Measurements from ENCODE around the gene C2orf76.

GRCh38 chr2:119409506-119409905, 42.9 kb upstream of the C2orf76 start:
- TF ChIP-seq RAD21 (IDR thresholded peaks at IDR 0.05; ENCODE audit: low read length) (no peak), MAFK (IDR thresholded peaks at IDR 0.05; ENCODE audit: low read depth, low read length) (no peak)
- TF ChIP-seq, protein P1, sequence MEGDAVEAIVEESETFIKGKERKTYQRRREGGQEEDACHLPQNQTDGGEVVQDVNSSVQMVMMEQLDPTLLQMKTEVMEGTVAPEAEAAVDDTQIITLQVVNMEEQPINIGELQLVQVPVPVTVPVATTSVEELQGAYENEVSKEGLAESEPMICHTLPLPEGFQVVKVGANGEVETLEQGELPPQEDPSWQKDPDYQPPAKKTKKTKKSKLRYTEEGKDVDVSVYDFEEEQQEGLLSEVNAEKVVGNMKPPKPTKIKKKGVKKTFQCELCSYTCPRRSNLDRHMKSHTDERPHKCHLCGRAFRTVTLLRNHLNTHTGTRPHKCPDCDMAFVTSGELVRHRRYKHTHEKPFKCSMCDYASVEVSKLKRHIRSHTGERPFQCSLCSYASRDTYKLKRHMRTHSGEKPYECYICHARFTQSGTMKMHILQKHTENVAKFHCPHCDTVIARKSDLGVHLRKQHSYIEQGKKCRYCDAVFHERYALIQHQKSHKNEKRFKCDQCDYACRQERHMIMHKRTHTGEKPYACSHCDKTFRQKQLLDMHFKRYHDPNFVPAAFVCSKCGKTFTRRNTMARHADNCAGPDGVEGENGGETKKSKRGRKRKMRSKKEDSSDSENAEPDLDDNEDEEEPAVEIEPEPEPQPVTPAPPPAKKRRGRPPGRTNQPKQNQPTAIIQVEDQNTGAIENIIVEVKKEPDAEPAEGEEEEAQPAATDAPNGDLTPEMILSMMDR (conservative IDR thresholded peaks at IDR 0.05; ENCODE audit: low read depth, low read length) = no peak
- TF ChIP-seq, protein P2, sequence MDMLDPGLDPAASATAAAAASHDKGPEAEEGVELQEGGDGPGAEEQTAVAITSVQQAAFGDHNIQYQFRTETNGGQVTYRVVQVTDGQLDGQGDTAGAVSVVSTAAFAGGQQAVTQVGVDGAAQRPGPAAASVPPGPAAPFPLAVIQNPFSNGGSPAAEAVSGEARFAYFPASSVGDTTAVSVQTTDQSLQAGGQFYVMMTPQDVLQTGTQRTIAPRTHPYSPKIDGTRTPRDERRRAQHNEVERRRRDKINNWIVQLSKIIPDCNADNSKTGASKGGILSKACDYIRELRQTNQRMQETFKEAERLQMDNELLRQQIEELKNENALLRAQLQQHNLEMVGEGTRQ (IDR thresholded peaks at IDR 0.05; ENCODE audit: low read depth, low read length) = no peak
